T-helper 1 cell treated with Interleukin-12 subunit alpha and Interleukin-12 subunit beta and Interleukin-4 antibody, amounts not matched to agents 30 ng/mL and 1 ng/mL, for 36 hours (primary cell): ENCODE data around the gene NPHP1. TPM values are rescaled to one million over a fixed set of nuclear protein-coding genes. Genes with fewer than 3 reads are reported as not detected.
"Not testable (repeated sequence)": the region's sequence is repeated elsewhere in the genome, so short reads cannot be mapped to it uniquely, and the experiment has no call there.

ENCODE experiments used
- intact Hi-C: fragments of 100-400 bp; cut with micrococcal nuclease; formaldehyde crosslinking; loops from one replicate; pipeline ENCODE4 v1.15.1; 2024
- total RNA-seq: library from RNA; stranded (reverse); gene quantifications from 2 replicates; pipeline ENCODE4 v1.2.3, GENCODE V29; 2022

NPHP1 gene
- total RNA-seq, 1 donor from 2014 or later: 0.12 TPM

GRCh38 chr2:110205660-110206455, 1.0 kb upstream of the NPHP1 start:
- intact Hi-C loops: loop anchor here (2.0 kb wide), 2 partner anchors 471 to 1757 kb away; partner anchors contain the start of gene GCC2

GRCh38 chr2:110198016-110198415, 6.8 kb downstream of the NPHP1 start:
- intact Hi-C loops: no loop called here

GRCh38 chr2:110197452-110197851, 7.4 kb downstream of the NPHP1 start:
- intact Hi-C loops: no loop called here

- intact Hi-C loops: not testable (repeated sequence)
Measured at GRCh38 chr2:110190169-110190568, 14.6 kb downstream of the NPHP1 start.

- intact Hi-C loops: no loop called here
Measured at GRCh38 chr2:110182449-110182848, 22.4 kb downstream of the NPHP1 start.

GRCh38 chr2:110180036-110180435, 24.8 kb downstream of the NPHP1 start:
- intact Hi-C loops: no loop called here

GRCh38 chr2:110173523-110173922, 31.3 kb downstream of the NPHP1 start:
- intact Hi-C loops: no loop called here

- intact Hi-C loops: no loop called here
Measured at GRCh38 chr2:110172506-110172905, 32.3 kb downstream of the NPHP1 start.

GRCh38 chr2:110170102-110170501, 34.7 kb downstream of the NPHP1 start:
- intact Hi-C loops: no loop called here

DNA sequence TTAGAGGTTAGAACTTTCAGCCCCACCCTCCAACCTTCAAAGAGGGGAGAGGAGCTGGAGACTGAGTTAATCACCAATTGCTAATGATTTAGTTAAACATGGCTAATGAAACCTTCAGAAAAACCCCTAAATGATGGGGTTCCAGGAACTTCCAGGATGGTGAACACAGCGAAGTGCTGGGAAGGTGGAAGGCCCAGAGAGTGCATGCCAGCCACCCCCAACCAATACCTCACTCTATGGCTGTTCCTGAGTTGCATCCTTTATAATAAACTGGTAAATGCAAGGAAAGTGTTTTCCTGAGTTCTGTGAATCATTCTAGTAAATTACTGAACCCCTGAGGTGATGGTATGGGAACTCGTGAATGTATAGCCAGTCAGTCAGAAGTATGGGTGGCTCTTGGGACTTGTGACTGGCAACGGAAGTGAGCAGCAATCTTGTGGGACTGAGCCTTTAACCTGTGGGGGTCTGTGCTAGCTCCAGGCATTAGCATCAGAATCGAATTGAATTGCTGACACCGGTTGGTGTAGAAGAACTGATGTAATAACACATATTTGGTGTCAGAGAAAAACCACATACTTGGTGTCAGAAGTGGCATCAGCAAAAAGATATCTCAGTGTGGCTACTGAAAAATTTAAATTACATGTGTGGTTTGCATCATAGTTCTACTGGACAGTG, 37.4 kb downstream of the NPHP1 start:
- intact Hi-C loops: no loop called here

- intact Hi-C loops: no loop called here
Measured at GRCh38 chr2:110166266-110166665, 38.5 kb downstream of the NPHP1 start.

DNA sequence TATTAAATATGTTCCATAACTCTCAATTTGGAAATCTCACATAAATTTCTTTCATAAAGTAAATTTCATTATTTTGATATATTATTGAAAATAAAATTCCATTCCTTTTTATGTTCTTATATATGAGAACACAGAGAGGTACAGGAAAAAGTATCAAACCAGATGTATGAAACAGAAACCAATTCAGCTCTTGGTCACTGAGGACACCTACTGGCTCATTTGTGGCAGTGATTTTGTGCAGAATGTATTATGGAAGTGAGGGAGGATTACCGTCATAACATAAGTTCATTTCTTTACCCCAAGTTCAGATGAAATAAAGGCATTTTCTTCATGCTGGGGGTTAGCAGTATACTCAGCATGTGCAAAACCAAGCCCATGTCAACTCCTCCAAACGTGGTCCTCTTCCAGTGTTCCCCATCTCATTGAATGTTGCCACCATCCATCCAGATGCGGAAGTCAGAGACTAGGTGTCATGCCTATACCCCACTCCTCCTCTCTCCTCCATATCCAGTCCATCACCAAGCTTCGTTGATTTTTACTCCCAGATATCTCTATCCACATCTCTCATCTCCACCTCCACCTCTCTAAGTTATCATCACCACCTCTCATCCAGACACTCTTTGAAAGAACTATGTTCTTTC, 47.5 kb downstream of the NPHP1 start:
- intact Hi-C loops: loop anchor here (1.0 to 10.0 kb wide), 3 partner anchors 43 to 598 kb away; no protein-coding TSS in a partner anchor

DNA sequence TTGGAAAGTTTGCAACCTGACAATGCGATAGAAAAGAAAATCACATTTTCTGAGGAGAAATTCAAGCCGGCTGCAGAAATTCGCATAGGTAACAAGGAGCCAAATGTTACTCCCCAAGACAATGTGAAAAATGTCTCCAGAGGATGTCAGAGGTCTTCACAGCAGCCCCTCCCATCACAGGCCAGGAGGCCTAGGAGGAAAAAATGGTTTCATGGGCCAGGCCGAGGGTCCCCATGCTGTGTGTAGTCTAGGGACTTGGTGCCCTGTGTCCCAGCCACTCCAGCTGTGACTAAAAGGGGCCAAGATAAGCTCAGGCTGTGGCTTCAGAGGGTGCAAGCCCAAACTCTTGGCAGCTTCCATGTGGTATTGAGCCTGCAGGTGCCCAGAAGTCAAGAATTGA, 50.0 kb downstream of the NPHP1 start:
- intact Hi-C loops: loop anchor here (10.0 kb wide), 1 partner anchor 600 kb away; no protein-coding TSS in a partner anchor

DNA sequence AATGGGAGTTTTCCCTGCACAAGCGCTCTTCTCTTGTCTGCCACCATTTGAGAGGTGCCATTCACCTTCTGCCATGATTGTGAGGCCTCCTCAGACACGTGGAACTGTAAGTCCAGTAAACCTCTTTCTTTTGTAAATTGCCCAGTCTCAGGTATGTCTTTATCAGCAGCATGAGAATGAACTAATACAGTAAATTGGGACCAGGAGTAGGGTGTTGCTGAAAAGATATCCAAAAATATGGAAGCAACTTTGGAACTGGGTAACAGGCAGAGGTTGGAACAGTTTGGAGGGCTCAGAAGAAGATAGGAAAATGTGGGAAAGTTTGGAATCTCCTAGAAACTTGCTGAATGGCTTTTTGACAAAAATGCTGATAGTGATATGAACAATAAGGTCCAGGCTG, 50.6 kb downstream of the NPHP1 start:
- intact Hi-C loops: loop anchor here (10.0 kb wide), 1 partner anchor 601 kb away; no protein-coding TSS in a partner anchor

- intact Hi-C loops: loop anchor here (10.0 kb wide), 1 partner anchor 601 kb away; no protein-coding TSS in a partner anchor
Measured at GRCh38 chr2:110153416-110153815, 51.4 kb downstream of the NPHP1 start.

- intact Hi-C loops: loop anchor here (10.0 kb wide), 1 partner anchor 602 kb away; no protein-coding TSS in a partner anchor
Measured at GRCh38 chr2:110152943-110153342, 51.9 kb downstream of the NPHP1 start.

GRCh38 chr2:110149330-110150220, 55.2 kb downstream of the NPHP1 start:
- intact Hi-C loops: loop anchor here (10.0 kb wide), 1 partner anchor 605 kb away; no protein-coding TSS in a partner anchor

- intact Hi-C loops: no loop called here
Measured at GRCh38 chr2:110146945-110147332, 57.9 kb downstream of the NPHP1 start.

GRCh38 chr2:110146183-110146944, 58.4 kb downstream of the NPHP1 start:
- intact Hi-C loops: no loop called here

DNA sequence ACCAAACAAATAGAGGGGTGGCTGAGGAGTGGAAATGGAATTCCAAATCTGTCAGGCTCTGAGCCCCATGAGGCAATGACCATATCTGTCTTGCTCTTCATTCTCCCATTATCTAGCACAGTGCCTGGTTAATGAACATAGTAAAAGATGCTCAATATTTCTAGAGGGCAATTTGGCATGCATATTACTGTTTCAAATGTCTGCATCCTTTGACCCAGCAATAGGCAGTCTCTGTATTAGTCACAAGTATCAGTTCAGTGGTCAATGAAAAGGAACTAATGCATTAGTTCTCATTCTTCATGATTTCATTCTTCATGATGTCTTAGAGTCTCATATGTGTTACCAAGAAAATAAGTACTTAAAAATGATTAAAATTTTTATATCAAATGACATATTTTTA, 60.8 kb downstream of the NPHP1 start:
- intact Hi-C loops: no loop called here
